ENCODE results near the gene ZNF318. TPM values are rescaled to one million over a fixed set of nuclear protein-coding genes. Genes with fewer than 3 reads are reported as not detected.
A peak's percentile ranks its signal among the peaks of the same experiment; 100 is the strongest.
"Not testable (repeated sequence)": the region's sequence is repeated elsewhere in the genome, so short reads cannot be mapped to it uniquely, and the experiment has no call there.

Gene ZNF318
- total RNA-seq, 1 donor from 2014 or later: 11.2 TPM

DNA sequence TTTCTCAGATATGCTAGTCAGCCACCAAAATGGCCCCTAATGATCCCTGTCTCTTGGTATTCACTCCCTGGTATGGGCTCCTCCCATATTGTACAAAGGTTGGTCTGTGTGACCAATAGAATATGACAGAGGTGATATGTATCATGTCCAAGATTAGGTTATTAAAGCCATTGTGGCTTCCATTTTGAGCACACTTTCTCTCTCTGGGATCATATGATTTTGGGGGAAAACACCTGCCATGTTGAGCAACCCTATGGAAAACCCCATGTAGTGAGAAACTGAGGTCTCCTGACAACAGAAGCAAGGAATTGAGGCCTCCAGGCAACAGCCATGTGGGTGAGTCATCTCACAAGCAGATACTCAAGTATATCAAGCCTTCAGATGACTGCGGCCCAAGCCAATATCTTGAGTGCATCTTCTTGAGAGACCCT lies 7.1 kb upstream of the ZNF318 start:
- Histone ChIP-seq H3K36me3 (ENCODE audit: control insufficient read depth, insufficient read depth, low read length) (no peaks in the 10 kb centered on the region), H3K4me3 (ENCODE audit: low read depth, low read length) (no peak overlapping the region), H3K27me3 (ENCODE audit: control insufficient read depth, insufficient read depth, low read length) (no peaks in the 10 kb centered on the region)
- no peak for DNase-seq (ENCODE audit: low read depth)
- TF ChIP-seq, protein P1, sequence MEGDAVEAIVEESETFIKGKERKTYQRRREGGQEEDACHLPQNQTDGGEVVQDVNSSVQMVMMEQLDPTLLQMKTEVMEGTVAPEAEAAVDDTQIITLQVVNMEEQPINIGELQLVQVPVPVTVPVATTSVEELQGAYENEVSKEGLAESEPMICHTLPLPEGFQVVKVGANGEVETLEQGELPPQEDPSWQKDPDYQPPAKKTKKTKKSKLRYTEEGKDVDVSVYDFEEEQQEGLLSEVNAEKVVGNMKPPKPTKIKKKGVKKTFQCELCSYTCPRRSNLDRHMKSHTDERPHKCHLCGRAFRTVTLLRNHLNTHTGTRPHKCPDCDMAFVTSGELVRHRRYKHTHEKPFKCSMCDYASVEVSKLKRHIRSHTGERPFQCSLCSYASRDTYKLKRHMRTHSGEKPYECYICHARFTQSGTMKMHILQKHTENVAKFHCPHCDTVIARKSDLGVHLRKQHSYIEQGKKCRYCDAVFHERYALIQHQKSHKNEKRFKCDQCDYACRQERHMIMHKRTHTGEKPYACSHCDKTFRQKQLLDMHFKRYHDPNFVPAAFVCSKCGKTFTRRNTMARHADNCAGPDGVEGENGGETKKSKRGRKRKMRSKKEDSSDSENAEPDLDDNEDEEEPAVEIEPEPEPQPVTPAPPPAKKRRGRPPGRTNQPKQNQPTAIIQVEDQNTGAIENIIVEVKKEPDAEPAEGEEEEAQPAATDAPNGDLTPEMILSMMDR (IDR thresholded peaks at IDR 0.05; ENCODE audit: insufficient read depth, low read length, poor library complexity, severe bottlenecking): no peak

DNA sequence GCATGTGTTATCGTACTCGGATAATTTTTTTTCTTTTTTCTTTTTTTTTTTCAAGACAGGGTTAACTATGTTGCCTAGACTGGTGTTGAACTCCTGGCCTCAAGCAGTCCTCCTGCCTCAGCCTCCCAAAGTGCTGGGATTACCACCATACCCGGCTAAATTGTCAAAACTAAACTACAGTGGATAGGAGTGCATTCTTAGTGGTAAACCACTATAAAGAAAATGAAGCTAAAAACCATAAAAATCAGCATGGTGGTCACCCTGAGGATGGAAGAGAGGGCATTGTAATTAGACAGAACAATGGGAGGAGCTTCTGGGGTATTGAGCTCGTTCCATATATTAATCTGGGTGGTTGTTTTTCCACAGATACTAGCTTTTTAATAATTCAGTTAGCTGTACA lies 6.2 kb upstream of the ZNF318 start:
- Histone ChIP-seq H3K36me3 (ENCODE audit: control insufficient read depth, insufficient read depth, low read length) (no peaks in the 10 kb centered on the region), H3K4me3 (ENCODE audit: low read depth, low read length) (no peak overlapping the region), H3K27me3 (ENCODE audit: control insufficient read depth, insufficient read depth, low read length) (no peaks in the 10 kb centered on the region)
- TF ChIP-seq, protein P1 (IDR thresholded peaks at IDR 0.05; ENCODE audit: insufficient read depth, low read length, poor library complexity, severe bottlenecking): no peak
- no peak for DNase-seq (ENCODE audit: low read depth)

DNA sequence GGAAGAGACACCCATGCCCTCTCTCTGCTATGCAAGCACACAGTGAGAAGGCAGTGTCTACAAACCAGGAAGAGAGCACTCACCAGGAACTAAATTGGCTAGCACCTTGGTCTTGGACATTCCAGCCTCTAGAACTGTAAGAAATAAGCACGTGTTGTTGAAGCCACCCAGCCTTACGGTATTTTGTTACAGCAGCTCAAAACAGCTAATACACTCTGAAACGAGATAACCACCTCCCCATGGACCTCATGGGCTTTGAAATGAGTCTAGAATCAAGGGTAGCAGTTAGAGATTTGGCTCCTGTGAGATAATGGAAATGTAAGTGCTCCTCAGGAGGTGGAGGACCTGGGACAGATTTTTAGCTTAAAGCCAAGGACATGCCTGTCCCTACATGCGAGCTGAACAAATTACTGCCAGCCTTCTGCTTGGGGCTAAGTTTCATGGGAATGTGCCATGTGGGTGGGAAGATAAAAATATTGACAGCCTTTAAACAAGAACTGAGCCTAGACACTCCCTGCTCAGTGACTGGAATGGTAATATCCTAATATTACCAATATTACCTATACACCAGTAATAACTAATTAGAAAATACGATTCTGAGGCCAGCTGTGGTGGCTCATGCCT lies 3.9 kb upstream of the ZNF318 start:
- no peak overlapping the region for H3K4me3 ChIP-seq (ENCODE audit: low read depth, low read length)
- TF ChIP-seq, protein P1 (IDR thresholded peaks at IDR 0.05; ENCODE audit: insufficient read depth, low read length, poor library complexity, severe bottlenecking): no peak
- DNase-seq (ENCODE audit: low read depth): no peak
- no peaks in the 10 kb centered on the region for H3K36me3 ChIP-seq (ENCODE audit: control insufficient read depth, insufficient read depth, low read length)
- H3K27me3 ChIP-seq (ENCODE audit: control insufficient read depth, insufficient read depth, low read length): no peaks in the 10 kb centered on the region

DNA sequence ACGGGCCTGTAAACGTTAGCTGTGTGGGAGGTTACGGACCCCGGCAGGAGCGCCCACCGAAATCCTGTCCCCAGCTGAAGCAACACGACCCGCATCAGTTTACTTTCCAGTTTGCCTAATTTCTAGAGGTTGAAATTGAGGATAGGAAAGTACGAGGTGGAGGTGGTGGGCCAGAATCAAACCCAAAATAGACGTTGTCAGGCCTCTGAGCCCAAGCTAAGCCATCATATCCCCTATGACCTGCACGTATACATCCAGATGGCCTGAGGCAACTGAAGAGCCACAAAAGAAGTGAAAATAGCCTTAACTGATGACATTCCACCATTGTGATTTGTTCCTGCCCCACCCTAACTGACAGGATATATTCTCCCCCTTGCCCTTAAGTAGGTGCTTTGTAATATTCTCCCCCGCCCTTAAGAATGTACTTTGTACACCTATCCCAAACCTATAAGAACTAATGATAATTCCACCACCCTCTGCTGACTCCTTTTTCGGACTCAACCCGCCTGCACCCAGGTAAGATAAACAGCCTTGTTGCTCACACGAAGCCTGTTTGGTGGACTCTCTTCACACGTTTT lies 645 bp upstream of the ZNF318 start:
- H3K4me3 ChIP-seq (ENCODE audit: low read depth, low read length): peak overlapping the region; percentile 42
- H3K27me3 ChIP-seq (ENCODE audit: control insufficient read depth, insufficient read depth, low read length); DNase-seq (ENCODE audit: low read depth); H3K36me3 ChIP-seq (ENCODE audit: control insufficient read depth, insufficient read depth, low read length): not testable (repeated sequence)

DNA sequence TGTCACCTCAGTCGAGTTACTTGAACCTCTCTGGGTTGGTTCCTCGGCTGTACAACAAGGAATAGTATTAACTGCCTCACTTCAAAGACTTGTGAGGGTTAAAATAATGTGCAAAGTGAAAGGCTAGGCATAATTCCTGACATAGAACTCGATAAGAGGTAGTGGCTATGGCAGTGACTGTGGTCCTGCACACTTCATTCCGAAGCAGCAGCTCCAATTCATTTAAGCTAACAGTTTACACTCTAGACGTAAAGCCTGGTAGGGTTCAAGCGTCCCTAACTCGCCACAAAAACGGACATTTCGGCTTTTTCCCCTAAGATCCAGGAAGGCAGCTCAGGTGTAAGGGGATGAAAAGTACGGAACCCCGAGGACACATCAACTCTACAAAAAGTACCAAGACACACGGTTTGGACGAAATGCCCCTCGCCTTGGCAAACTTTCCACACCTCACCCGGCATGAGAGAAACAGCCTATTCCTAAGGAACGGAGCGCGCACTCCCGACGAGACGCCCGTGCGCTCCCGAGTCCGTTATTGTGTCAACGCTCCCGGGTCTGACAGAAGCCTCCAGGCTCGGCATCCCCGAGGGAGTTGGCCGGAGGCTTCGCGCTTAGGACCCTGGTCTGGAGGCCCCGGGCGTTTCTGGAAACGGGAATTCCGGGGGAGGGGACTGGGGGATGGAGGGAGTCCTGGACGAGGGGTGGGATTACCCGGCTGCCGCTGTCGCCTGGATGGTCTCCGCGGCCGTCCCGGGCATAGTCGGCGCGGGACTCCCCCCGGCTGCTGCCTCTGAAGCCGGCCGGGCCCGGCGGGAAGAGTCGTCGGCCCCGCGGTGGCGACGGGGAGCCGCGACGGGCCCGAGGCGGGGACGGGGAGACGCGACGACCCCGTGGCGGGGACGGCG lies 937 bp downstream of the ZNF318 start:
- H3K27me3 ChIP-seq (ENCODE audit: control insufficient read depth, insufficient read depth, low read length): no peaks in the 10 kb centered on the region
- peak overlapping the region; percentile 66 for H3K4me3 ChIP-seq (ENCODE audit: low read depth, low read length)
- no peak for DNase-seq (ENCODE audit: low read depth)
- TF ChIP-seq, protein P1 (IDR thresholded peaks at IDR 0.05; ENCODE audit: insufficient read depth, low read length, poor library complexity, severe bottlenecking): no peak
- H3K36me3 ChIP-seq (ENCODE audit: control insufficient read depth, insufficient read depth, low read length): no peaks in the 10 kb centered on the region

DNA sequence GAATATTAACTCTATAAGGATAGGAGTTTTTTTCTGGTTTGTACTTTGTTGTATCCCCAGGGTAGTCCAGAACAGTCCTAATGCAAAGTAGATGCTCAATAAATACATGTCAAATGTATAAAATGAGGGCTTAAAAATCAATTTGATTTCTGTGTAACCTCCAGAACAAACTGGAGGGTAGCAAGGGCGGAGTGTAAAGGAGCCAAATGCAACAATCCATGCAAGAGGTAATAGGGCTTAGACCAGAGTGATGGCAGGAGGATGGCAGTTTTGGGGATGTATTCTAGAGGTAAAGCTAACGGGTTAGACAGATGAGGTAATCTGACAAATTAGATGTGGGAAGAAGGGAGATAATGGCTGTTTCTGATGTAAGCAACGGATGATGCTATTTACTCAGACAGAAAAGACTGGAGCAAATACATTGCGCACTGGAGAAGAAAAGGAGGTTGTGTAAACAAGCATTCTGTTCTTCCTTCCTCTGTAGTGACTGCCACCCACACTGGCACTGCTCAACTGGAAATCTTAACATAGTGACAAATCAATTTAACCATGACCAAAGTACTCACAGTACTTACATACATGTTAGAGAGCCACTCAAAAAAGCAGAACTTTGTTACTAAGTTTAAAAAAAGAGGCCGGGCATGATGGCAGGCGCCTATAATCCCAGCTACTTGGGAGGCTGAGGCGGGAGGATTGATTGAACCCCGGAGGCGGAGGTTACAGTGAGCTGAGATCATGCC lies 2.0 kb downstream of the ZNF318 start:
- TF ChIP-seq, protein P1 (IDR thresholded peaks at IDR 0.05; ENCODE audit: insufficient read depth, low read length, poor library complexity, severe bottlenecking): no peak
- H3K4me3 ChIP-seq (ENCODE audit: low read depth, low read length): no peak overlapping the region
- H3K27me3 ChIP-seq (ENCODE audit: control insufficient read depth, insufficient read depth, low read length): no peaks in the 10 kb centered on the region
- DNase-seq (ENCODE audit: low read depth): no peak
- no peaks in the 10 kb centered on the region for H3K36me3 ChIP-seq (ENCODE audit: control insufficient read depth, insufficient read depth, low read length)

All from kidney epithelial cell (primary cell).